Hematopoietic multipotent progenitor cell (in vitro differentiated cells): ENCODE data around the gene SLC13A2. TPM values are rescaled to one million over a fixed set of nuclear protein-coding genes. Genes with fewer than 3 reads are reported as not detected.
A peak's percentile ranks its signal among the peaks of the same experiment; 100 is the strongest.

Experiments
- DNase-seq, 3 donors: peaks; one replicate each; pipeline ENCODE4 v3.0.0-alpha.2; 2011 to 2015; ENCODE audit warnings: low read depth in 2 of 3, low spot score in 2 of 3
- total RNA-seq: library from RNA; depleted of rRNA; stranded (reverse); fragments of >200 nt; gene quantifications from one replicate; pipeline ENCODE4 v1.2.3, GENCODE V29; 2012

SLC13A2 gene
- total RNA-seq, 1 donor: not detected

- DNase-seq: no peak
Measured at GRCh38 chr17:28470266-28470913, 3.1 kb upstream of the SLC13A2 start.

- DNase-seq: no peak
Measured at GRCh38 chr17:28470914-28471366, 2.5 kb upstream of the SLC13A2 start.

GRCh38 chr17:28471531-28472342, 1.7 kb upstream of the SLC13A2 start:
- DNase-seq: no peak

- no peak for DNase-seq
Measured at GRCh38 chr17:28472871-28473497, 460 bp upstream of the SLC13A2 start.

GRCh38 chr17:28474111-28474531, 677 bp downstream of the SLC13A2 start:
- DNase-seq: no peak

- no peak for DNase-seq
Measured at GRCh38 chr17:28475151-28475900, 1.9 kb downstream of the SLC13A2 start.

- DNase-seq: no peak
Measured at GRCh38 chr17:28476076-28476865, 2.8 kb downstream of the SLC13A2 start.

GRCh38 chr17:28477928-28478327, 4.5 kb downstream of the SLC13A2 start:
- no peak for DNase-seq

- DNase-seq: no peak
Measured at GRCh38 chr17:28478712-28479615, 5.5 kb downstream of the SLC13A2 start.

GRCh38 chr17:28480278-28480677, 6.8 kb downstream of the SLC13A2 start:
- no peak for DNase-seq

GRCh38 chr17:28480799-28481571, 7.5 kb downstream of the SLC13A2 start:
- DNase-seq: no peak

- no peak for DNase-seq
Measured at GRCh38 chr17:28482551-28483199, 9.2 kb downstream of the SLC13A2 start.

GRCh38 chr17:28484296-28484695, 10.9 kb downstream of the SLC13A2 start:
- DNase-seq: peak in 1 of 3 donors; percentile 20

- no peak for DNase-seq
Measured at GRCh38 chr17:28485049-28485448, 11.6 kb downstream of the SLC13A2 start.

GRCh38 chr17:28487881-28488532, 14.6 kb downstream of the SLC13A2 start:
- no peak for DNase-seq

GRCh38 chr17:28488533-28489276, 15.3 kb downstream of the SLC13A2 start:
- DNase-seq: no peak

GRCh38 chr17:28491286-28491685, 17.8 kb downstream of the SLC13A2 start:
- no peak for DNase-seq
